Activated CD8-positive, alpha-beta memory T cell treated with anti-CD3 and anti-CD28 coated beads for 4 hours (primary cell): ENCODE data around the gene DARS1.
"Not testable (repeated sequence)": the region's sequence is repeated elsewhere in the genome, so short reads cannot be mapped to it uniquely, and the experiment has no call there.

Source experiments
- DNase-seq, 2 donors: peaks; one replicate each; pipeline ENCODE4 v3.0.0-alpha.2; 2020; ENCODE audit warnings: low read depth in 2 of 2

Gene DARS1

DNA sequence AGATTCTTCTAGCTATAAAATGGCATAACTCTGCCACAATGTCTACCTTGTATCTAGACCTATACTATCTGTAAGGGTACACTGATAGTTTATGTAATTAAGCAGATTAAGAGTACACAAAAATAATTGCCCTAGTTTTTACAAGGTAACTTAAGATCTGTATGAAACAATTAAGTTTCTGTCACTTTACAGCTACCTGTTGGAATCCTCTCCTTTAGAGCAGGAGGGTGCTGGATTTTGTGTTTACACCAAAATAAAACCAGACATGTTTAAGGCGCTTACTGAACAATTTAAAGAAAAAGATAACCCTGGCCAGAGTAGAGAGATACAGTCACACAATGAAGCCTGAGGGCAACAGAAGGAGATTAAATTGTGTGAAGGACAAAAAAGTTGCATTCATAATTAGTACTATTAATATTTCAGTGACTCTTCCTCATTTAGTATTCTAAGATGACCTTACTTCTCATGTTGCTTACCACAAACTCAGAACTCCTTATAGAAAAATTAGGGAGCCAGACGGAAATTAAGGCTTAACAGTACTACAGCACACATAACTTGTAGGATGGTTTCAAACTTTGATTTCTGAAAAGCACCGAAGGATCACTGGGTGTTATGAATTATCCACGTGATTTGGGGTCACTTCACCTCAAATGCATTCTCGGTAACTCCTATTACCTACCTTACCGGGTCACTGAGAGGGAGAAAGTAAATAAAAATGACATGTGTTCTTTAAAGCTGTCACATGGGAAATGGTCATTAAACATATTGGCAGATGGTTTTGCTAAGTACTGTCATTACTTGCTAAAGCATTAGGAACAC is 1.0 kb downstream of the DARS1 start:
- DNase-seq: no peak

DNA sequence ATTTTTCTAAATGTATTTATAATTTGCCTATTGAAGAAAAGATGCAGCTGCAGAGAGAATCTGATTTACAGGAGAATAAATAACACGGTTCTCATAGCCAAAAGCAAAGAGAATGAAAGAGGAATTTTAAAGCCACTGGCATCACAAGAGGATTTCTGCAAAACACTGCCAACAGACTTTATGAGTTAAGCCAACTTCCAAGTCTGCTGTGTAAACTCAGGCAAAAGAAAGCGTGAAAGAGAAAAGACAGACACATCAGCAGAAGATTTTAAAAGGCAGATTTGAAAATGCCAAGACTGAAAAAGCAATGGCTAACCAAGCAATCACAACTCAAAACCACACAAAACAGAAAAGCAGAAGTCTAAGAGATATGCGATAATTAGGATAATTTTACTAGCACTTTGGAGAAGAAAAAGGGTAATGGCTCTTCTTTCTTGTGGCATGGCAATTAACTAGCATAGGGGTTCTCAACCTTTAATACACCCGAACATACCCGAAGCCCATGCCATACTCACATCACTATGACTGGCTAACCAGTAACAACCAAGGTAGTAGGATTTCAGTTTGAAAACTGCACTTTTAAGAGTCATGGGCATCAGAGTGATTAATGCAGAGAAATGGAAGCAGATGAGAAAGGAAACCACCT is 4.9 kb downstream of the DARS1 start:
- DNase-seq: no peak

DNA sequence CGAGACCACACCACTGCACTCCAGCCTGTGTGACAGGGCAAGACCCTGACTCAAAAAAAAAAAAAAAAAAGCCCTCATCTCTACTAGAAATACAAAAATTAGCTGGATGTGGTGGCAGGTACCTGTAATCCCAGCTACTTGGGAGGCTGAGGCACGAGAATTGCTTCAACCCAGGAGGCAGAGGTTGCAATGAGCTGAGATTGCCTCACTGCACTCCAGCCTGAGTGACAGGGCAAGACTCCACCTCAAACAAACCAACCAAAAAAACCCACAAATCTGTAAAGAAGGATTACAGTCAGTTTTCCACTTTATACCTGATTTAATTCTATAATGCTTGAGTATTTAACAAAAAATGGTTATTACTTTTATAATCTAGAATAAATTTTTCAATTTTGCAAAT is 9.7 kb downstream of the DARS1 start:
- DNase-seq: no peak

DNA sequence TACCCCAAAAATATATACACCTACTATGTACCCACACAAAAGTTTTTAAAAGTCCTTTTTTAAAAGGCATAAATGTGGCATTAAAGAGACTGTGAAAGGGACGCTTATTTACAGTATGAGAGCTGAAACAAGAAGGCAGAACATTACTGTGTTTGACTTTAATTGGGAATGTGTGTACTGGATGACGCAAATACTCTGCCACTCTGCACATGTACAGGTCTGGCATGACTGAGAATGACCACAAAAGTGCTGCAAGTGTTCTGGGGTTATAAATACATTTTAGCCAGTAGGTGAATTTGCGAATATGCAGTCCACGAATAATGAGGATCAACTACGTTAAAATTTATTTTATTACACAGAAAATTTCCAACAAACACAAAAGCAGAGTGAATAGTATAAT is 11.4 kb downstream of the DARS1 start:
- DNase-seq: no peak

DNA sequence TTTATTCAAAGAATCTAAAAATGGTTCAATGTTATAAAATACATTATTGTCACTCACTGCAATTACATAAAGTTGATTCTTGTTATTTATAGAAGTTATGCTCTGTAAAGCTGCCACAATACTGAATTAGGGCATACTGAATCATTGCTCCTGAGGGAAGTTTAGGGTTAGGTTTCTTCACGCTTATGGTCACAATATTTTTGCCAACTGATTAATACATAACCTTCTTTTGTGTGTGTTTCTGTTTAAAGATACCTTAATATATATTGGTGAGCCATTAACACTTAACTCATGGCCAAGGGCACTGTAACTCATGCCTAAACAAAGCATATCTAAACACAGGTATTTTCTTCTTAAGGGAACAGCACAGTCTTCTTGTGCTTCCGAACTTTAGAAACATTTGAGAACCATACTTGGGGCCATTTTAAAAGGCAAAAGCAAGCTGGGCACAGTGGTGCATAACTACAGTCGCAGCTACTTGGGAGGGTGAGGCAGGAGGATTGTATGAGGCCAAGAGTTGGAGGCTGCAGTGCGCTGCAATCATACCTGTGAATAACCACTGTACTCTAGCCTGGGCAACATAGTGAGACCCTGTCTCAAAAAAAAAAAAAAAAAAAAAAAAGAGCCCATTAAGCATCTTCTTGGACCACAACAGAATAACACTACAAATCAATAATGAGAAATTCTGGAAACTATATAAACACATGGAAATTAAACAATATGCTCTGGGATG is 15.6 kb downstream of the DARS1 start:
- no peak for DNase-seq

DNA sequence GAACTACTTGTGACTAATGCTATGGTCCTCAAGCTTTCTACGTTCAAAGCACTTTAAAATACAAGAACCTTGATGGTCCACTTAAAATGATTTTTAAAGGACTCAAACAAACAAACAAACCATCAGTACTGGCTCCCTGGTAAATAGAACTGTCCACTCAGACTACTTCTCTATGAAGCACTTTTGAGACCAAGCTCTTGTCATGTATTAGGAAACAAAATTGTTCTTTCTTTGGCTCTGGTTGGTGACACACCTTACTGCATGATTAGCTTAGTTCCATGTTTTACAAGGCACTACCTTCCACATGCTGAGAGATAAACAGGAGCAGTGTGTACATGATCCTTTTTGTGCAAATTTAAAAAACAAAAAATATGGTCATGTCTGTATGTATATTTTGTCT is 19.7 kb downstream of the DARS1 start:
- no peak for DNase-seq

DNA sequence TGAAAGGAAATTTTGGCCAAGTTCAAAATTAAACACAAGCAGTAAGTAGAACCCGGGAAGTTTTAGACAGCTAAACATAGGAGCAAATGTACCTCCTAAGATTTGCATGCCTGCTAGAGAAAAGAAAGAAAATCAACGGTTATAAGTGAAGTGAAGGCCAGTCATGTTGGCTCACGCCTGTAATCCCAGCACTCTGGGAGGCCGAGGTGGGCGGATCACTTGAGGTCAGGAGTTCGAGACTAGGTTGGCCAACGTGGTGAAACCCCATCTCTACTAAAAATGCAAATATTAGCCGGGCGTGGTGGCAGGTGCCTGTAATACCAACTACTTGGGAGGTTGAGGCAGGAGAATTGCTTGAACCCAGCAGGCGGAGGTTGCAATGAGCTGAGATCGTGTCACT is 21.0 kb downstream of the DARS1 start:
- DNase-seq: not testable (repeated sequence)

DNA sequence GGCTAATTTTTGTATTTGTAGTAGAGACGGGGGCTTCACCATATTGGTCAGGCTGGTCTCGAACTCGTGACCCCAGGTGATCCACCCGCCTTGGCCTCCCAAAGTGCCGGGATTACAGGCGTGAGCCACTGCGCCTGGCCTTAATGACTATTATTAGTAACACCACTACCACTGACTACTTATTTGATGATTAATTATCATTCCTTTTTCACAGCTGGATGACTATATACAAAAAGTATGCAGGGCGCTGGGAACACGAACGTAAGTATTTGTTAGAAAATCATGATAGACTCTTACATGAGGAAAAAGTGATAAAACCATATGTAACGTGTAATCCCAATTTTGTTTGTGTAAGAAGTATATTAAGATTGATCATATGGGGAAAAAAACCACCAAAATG is 21.6 kb downstream of the DARS1 start:
- no peak for DNase-seq

DNA sequence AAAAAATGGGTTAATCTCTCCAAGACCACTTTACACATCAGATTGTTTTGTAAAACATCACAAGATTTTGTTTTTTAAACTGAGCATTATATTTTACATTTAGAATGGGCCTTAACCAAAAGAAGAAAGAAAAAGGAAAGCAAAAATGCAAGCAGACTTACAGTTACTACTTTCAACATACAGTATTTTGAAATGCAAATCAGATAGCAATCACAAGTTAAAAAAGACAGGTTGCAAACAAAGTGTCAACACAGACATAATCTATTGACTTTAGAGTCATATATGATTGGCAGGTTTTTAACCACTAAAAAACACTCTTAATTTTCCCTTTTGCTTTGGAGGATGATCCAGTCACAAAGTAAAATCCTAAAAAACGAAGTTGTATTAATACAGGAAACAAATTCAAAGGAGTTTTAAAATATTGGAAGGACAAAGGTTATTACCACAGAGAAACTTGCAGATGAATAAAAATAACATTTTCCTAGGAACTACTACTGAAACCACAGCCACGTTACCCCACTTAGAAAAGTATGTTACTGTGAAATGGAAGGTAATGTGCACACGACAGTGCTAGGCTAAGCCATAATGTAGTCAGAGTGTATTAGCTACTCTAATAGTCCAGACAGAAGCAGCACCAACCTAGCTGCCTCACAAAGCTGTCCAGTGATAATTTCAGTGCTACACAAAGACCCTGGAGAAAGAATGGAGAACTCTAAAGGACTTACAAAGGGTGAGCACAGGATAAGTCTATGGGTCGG is 22.9 kb downstream of the DARS1 start:
- no peak for DNase-seq

DNA sequence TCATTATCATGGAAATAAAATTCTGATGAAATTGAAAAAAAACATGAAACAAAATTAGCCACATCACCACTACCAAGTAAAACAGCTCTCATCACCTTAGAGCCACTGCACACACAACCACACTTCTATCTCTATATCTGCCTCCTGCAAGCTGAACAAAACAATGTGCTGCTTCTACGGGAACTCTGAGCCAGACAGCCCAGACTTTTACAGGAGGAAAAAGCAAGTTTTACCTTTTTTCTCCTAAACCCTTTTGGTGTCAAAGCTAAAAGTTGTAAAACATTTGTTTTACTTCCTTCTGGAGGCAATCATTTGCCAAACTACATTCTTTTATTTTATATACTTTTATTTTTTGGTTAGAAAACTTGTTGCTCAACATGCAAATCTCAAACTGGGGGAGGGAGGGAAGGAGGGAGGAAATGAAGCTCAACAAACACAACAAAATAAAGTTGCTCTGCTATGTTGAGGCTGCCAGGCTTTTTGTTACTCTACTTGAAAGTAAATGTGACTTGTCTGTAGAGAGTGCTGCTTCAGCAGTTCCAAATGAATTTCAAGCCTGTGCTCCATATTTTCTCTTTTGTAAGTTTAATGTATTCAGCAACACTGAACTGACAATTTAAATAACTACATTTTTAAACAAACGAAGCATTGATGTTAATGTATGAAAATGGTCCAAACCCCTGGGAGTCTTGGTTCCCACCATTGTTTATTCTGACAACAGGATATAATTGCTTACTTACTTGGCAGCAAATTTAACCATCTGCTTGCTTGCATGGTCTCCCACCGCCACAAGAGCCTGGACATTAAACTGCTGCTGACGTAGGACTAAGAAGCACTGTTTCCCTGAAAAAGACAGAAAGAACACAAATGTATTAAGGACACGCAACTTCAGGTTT is 24.5 kb downstream of the DARS1 start:
- DNase-seq: no peak

DNA sequence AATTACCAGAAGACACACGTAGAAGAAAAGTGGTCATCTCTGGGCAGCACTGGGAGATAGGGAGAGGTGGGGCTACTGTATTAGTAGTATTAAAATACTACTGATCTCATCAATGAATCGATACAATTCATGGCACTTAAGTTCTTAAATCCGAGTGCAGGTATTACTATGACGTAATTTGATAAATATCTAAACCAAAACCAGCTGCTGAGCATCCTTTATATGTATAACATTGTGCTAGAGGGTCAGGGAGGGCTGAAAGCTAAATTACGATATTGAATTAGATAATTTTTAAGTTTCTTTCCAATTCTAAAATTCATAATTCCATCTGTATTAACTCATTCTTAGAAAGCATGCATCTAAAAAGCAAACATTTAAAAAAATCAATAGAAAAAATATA is 25.3 kb downstream of the DARS1 start:
- DNase-seq: no peak

DNA sequence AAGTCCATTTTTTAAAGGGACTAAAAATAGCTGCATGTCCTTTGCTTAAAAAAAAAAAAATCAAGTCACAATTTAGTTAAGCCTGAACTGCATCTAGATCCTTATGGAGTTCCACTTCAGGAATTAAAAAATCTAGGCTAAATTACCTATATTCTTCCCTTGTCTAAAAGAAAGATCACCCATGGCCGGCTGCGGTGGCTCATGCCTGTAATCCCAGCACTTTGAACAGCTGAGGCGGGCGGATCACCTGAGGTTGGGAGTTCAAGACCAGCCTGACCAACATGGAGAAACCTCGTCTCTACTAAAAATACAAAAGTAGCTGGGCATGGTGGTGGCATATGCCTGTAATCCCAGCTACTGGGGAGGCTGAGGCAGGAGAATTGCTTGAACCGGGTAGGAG is 26.5 kb downstream of the DARS1 start:
- not testable (repeated sequence) for DNase-seq

DNA sequence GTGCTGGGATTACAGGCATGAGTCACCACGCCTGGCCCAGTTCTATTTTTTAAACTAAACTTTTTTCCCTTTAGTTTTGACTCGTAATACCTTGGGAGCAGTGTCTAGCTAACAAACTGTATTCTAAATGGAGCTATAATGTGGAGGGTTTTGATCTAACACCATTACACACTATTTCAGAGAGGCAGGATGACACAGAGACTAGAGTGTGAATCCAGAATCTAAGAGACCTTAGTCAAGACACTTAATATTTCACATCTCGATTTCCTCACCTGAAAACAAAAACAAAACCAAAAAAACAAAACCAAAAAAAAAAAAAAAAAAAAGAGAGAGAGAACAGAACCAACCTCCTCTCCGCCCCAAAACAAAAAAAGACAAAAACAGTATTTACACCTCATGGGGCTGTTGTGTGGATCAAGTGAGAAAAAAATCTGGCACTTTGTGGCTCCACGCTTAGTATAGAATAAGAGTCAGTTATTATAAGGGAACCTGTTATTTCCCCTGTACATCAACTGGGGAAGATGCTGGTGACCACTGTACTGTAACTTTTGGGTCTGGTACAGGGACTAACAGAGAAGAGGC is 31.3 kb downstream of the DARS1 start:
- DNase-seq: no peak

DNA sequence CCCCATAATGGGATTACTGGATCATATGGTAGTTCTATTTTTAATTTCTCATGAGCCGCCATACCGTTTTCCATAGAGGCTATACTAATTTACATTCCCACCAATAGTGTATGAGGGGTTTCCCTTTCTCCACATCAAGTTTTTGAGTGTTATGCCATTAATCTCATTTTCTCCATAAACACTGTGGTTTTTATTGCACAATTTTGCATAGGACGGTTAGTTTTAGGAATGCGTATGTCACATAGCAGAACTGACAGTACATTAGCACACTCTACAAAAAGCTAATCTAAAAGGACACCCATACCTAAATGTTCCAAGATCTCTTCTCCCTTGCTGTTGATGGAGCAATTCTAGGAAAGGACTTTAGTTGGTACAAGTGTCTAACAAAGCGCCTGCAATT is 32.5 kb downstream of the DARS1 start:
- no peak for DNase-seq

DNA sequence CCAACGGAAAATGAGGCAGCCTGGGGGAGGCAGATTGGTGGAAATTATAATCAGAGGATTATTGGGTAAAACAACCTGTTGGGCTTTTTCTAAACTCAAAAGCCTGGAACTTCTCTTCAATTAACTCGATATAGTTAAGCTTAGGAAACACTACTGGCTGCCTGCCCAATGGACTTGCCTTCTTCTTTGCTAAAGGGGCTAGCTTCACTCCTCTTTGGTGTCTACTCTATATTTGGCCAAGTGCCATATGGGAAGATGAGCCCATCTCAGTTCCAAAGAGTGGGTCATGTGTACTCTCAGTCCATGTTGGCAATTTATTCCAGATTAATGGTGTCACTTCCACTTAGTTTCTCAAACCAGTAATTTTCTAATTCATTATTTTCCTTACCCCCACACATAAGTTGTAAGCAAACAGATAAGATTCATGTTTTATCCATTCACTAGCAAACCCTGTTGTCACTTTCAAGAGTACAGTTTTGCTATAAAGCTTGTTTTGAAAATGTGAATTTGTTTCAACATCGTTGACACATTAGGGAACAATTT is 34.3 kb downstream of the DARS1 start:
- no peak for DNase-seq

DNA sequence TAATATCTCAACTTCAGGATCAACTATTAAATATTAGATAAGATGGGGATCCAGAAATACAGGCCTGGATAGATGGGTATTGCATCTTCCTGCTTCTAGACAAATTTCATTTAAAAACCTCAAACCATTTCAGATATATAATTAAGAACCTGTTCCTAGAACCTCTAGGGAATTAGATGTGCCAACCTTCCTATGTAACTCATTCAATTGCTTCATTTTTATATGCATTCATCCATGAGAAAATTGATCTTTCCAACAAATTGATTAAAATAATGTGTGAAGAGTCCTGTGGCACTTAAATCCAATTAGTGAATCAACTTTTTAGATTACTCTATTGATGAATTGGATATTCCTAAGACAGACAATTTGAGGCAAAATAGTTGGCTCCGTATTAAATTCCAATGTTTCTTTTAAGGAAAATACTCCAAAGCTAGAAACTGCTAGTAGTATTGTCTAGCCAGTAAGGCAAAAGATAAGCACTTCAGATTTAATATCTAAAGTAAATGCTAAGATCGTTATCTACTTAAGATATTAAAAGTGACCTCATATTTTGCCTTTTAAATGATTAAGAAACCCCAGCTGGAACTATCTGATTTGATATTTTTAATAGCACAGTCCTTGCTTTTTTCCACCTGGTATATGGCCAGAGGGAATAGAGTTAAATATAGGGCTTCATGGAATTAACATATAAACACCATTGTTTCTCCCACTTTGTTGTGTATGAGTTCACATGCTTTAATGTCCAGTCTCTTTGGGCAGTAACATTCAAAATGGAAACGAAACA is 35.8 kb downstream of the DARS1 start:
- DNase-seq: no peak

DNA sequence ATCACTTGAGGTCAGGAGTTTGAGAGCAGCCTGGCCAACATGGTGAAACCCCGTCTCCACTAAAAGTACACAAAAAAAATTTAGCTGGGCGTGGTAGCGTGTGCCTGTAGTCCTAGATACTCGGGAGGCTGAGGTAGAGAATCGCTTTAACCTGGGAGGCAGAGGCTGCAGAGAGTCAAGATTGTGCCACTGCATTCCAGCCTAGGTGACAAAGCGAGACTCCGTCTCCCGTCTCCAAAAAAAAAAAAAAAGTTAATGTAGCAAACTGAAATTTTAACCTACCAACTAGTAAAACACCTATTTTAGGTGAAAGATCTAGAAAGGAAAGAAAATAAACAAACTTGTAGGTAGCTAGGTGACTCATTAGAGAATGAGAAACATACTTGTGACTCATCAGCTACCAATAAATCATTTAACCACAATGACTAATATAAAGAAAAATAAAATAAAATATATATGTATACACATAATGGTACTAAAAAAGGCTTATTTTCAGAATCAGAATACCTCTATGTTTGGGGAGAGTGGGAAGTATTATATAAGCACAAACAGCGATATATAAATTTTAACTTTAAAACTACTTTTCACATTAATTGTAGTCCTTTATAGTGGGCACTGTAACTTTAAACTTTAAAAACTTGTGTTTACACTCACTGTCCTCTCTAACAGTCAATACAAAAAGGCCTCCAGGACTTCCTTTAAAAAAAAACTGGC is 36.6 kb downstream of the DARS1 start:
- DNase-seq: no peak

DNA sequence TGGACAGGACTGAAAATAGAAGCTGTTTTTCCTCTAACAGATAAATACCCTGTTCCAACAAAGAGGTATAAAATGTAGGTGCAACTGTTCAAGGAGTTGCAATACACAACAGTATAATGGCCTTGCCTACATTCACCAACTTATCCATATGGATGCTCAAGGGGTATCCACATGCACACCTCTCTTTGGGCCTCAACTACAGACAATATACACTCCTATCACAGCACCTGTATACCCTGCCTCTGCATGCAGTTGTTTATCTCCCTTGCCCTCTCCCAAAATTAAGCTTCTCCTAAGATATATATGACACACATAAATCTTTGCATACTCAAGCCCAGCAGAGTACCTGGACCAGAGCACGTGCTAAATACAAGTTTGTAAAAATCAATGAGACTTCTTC is 37.3 kb downstream of the DARS1 start:
- DNase-seq: no peak

DNA sequence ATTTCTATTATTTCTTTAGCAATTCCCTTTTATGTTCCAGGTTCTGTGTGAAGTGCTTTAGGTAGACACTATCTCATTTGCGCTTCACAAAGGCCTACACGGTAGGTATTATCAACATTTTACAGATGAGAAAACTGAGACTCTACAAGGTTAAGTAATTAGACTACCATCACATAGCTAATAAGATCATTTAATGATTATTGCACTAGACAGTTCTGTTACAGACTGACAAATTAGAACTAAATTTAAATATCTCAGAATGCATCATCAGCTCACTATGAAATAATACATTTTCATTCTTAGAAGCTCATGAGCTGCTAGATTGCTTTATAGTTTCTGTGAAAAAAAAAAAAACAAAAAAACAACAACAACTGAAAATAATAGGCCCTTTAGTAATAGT is 37.9 kb downstream of the DARS1 start:
- no peak for DNase-seq
